NCI-H460 (cell line): ENCODE results near the gene DOK7. TPM values are rescaled to one million over a fixed set of nuclear protein-coding genes. Genes with fewer than 3 reads are reported as not detected.
"Not testable (repeated sequence)": the region's sequence is repeated elsewhere in the genome, so short reads cannot be mapped to it uniquely, and the experiment has no call there.

ENCODE experiments used
- DNase-seq: peaks from one replicate; pipeline ENCODE4 v3.0.0-alpha.2; 2016; ENCODE audit warnings: low read depth; ENCODE audit errors: extremely low read depth
- total RNA-seq: library from RNA; depleted of rRNA; stranded (reverse); fragments of >200 nt; shearing (Covaris generic); gene quantifications from 2 replicates; pipeline ENCODE4 v1.2.3, GENCODE V29; 2014

The DOK7 gene
- total RNA-seq, 1 experiment from 2014 or later = 0.05 TPM

GRCh38 chr4:3498901-3499510 is 35.9 kb downstream of the DOK7 start:
- DNase-seq = no peak

DNA sequence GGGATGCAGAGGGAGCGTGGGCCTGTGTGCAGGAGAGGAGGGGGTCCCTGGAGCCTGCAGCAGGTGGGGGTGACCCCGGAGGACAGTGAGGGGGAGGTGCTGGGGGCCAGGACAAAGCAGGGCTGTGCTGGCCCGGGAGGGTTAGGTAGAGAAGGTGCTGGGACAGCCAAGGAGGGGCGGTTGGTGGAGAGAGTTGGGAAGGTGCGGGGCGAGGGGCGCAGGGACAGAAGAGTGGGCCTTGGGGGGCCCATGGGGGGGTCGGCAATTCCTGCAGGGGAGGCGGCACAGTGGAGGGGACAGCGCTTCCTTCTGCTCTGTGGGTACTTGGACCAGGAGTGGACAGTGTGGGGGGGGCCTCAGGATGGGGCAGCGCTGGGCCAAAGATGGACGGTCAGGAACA is 36.6 kb downstream of the DOK7 start:
- DNase-seq = no peak

GRCh38 chr4:3500111-3500510 is 37.0 kb downstream of the DOK7 start:
- DNase-seq = no peak

DNA sequence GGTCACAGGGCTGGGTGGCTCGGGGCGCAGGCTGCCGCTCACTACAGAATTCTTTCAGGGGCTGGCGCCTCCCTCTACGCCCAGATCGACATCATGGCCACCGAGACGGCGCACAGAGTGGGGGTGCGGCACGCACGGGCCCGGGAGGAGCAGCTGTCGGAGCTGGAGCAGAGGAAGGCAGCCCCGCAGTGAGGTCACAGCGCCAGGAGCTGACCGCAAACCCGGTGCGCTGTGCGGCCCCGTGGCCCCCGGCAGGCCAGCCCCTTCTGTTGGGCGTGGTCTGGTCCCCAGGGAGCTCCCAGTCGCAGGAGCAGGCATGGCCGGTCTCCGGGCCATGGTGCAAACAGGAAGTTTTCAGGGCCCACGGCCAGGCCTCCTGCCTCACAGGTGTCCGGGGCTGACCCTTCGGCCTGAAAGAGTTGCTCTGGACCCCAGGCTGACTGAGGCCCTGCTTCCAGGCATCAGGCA is 37.6 kb downstream of the DOK7 start:
- DNase-seq = no peak

- no peak for DNase-seq
These were observed 38.2 kb downstream of the DOK7 start for GRCh38 chr4:3501126-3501824.

DNA sequence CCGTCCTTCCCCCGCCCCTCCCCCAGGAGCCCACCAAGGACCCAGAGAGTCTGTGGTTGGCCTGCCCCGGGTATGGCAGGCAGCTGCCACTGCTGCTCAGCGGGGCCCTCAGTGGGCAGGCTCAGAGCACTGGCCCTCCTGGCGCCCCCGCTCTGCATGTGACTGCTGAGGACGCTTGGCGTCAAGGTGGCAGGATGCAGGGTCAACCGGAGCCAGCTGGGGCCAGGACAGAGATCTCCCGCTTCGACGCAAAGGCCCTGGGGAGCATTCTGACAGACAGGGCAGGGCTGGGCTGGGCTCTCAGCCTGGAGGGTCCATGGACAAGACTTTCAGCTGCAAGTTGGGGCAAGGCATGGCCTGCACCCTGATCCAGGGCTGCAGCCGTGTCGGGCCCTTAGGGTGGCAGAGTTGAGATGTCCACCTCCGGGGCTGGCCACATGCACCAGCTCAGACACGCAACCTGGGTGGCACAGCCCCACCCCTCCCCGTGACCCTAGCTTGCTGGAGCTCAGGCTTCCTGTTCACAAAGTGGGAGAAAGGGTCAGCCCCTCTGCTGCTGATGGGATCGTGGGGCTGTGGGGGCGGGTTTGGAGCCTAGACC is 38.8 kb downstream of the DOK7 start:
- no peak for DNase-seq

DNA sequence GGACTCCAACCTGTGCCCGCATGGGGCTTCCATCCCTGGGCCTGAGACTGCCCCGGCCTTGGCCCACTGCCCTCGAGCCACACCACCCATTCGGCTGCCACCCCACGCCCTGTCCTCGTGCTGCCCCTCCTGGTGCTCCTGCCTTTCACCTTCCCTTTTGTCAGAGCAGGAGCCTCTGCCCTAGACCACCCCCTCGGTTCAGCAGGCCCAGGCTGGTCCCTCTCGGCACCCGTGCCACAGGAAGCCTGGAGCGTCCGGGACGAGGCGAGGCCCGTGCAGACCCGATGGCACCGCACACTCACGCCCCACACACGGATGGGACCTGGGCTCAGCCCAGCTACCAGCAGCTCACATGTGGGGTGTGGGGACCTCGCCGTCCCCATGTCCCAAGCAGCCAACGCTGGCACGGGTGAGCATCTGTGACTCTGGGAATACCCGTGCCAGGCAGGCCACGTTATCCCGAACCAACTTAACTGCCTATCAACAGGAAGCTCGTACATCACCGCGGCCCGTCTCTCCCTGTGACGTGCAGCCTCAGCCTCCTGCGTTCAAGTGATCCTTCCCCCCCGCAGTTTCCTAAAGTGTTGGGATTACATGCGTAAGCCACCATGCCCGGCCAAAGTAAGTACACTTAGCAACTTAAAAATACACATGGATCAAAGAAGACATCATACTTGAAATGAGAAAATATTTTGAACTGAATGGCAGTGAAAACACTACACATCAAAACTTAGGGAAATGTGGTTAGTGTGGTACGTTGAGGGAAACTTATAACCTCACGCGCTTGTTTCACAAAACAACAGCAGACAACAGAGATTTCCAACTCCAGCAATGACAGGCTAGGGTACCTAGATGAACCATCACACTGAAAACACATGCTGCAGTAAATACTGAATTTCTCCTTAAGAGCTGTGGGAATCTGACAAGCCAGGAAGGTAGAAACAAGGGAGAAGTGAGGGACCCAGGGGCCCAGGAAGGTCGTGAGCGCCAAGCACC is 40.1 kb downstream of the DOK7 start:
- DNase-seq = no peak

DNA sequence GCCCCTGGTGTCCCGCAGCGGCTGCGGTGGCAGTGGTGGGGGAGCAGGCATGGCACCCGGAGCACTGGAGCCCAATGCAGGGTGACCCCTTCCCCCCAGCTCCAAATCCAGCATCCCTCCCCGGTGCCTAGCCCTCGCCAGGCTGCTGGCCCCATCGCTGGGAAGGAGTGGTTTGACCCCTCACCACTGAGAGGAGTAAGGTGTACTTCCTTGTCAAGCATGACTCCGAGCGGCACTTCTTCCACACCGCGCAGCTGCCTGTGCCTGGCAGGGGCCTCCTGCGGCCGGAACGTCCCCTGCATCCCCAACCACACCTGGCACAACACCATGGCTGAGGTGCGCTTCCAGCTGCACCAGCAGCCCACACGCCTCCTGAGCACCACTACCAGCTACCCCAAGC is 42.1 kb downstream of the DOK7 start:
- no peak for DNase-seq

GRCh38 chr4:3508542-3508941 is 45.4 kb downstream of the DOK7 start:
- no peak for DNase-seq

DNA sequence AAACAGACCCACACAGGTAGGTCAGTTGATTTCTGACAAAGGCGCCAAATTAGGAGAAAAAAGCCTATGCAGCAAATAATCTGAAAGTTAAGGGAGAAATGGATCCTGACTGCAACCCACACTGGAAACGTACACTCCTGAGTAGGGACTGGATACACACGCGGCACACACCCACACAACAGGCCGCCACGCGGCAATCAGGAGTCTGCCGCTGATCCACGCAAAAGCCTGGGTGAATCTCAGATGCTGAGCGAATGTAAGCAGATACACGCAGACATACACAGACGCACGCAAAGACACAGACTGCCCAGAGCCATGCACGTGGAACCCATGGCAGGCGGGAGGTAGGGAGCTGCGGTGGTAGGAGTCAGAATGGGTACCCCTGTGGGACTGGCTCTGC is 47.4 kb downstream of the DOK7 start:
- DNase-seq = no peak

DNA sequence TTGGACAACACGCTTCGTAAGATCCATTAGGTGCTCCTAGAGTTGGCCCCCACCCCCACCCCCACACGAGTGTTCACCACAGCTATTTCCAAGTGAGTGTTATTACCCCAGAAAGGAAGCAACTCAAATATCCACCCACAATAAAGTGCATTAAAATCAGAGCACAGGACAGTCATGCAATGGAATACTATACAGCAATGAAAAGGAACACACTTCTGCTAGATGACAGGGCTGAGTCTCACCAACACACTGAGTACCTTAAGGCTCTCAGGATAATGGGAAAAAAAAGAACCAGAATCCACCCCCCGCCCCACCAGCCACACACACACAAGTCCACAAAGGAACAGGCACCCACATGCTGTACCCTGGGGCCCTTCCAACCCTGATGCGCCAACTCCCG is 48.1 kb downstream of the DOK7 start:
- no peak for DNase-seq

DNA sequence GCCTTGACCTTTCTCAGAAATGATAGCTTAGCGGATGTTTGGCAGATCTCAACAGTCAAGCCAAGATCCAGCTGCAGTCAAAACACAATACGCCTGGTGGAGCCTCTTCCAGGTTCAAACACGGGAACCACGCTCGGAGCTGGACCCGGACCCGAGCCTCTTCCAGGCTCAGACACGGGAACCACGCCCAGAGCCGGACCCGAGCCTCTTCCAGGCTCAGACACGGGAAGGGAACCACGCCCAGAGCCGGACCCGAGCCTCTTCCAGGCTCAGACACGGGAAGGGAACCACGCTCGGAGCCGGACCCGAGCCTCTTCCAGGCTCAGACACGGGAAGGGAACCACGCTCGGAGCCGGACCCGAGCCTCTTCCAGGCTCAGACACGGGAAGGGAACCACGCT is 48.5 kb downstream of the DOK7 start:
- DNase-seq = not testable (repeated sequence)

DNA sequence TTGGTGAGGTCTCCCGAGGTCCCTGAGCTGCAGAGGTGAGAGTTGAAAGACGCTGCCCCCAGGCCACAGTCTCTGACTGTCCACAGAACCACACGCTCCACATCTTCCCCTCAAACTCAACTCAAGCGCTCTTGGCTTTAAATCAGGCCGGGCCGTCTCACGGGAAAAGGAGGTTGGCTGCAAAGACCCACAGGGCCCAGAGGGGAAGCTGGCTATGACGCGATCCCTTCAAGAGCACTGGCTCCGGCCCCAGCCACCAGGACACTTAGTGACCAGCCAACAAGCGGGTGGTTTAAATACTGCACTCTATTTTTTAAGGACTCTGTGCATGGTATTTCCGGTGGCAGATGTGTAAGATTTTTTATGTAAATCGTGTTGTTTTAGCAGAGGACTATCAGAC is 49.2 kb downstream of the DOK7 start:
- no peak for DNase-seq

DNA sequence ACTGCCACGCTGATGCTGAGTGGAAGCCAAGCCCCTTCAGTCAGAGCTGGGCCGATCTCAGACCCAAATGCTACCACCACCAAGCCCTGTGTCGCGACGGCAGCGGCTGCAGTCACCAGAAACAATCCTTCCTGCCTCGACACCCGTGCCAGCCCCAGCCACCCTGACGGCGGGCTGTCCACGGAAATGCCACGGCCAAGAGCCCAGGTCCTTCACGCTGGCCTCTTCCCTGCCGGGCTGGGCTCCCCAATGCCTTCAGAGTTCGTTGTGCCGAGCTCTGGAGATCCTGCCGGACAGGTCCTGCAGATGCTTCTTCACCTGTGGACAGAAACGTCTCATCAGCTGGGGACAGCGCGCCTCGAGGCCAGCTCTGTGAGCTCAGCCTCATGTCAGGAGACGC is 49.6 kb downstream of the DOK7 start:
- no peak for DNase-seq

DNA sequence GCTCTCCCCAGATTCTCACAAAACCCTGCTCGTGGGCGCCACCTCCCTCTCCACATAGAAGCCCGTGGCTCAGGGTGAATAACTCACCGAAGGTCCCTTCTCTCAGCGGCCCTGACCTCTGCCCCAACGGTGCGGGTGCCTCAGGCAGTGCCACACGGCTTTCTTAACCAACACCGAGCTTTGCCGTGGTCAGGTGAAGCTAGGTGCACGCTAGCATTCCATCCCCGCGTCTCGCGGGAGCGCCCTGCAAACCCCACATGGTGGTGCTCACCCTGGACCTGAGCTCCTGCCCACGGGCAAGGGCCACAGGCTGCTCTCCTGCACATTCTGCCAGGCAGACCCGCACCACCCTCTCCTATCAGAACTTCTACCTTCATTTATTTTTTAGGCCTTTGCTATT is 50.7 kb downstream of the DOK7 start:
- DNase-seq = no peak

DNA sequence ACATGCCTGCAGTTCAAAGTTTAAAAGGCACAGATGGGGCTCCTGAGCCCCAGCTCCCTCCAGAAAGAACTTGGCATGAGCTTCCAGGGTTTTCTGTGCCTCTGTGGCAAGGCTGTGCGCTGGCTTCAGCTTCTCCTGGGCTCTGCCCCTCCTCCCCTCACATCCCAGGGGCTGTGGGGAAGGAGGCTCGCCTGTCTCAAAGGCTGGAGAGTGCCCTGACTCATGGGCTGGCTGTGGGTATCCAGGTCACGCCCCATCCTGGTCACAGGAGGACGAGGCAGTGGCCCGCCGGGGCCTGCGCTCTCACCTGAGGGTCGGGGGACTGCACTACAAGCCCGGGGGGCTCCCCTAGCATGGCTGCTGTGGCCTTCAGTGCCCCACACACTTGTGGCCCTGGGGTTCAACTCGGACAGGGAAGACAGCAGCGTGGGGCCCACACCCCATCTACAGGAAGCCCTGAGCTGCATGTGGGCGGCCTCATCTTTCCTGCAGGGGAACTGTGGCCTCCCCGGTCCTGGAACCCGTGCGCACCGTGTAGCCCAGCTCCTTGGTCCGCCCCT is 51.2 kb downstream of the DOK7 start:
- no peak for DNase-seq

DNA sequence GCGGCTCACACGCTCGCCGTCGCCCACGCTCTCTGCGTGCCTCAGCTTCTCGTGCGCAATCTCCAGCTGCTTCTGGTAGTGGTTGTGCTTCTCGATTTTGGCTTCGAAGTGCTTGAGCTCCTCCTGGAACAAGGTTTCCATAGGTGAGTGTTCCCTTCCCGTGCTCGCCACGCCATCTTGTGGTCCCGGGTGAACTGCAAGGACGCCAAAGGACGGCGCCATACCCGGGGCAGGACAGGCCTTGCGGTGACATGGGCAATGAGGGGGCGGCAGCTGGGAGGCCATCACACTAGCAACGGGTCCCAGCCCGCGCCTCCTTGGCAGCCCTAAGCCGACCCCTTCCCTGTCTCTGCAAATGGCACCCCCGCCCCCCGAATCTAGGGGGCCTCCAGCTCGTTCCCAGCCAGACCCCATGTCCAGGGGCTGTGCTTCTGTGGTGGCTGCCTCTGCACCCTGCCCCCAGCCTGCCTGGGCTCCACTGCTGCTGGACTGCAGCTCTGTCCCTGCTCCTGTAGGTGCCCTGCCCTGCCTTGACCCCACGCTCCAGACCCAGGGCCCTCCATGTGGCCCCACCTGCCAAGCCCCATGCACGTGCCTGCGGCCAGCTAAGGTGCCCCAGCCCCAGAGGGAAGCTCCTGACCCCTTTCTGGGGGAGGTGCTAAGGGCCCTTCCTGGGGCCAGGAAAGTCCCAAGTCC is 51.8 kb downstream of the DOK7 start:
- no peak for DNase-seq

- DNase-seq = no peak
These were observed 52.5 kb downstream of the DOK7 start for GRCh38 chr4:3515646-3516045.

GRCh38 chr4:3516061-3516835 is 53.1 kb downstream of the DOK7 start:
- no peak for DNase-seq
